ENCODE data around the gene WDR5. TPM values are rescaled to one million over a fixed set of nuclear protein-coding genes. Genes with fewer than 3 reads are reported as not detected.

The WDR5 gene
- total RNA-seq, 1 experiment from 2014 or later = 62.5 TPM

DNA sequence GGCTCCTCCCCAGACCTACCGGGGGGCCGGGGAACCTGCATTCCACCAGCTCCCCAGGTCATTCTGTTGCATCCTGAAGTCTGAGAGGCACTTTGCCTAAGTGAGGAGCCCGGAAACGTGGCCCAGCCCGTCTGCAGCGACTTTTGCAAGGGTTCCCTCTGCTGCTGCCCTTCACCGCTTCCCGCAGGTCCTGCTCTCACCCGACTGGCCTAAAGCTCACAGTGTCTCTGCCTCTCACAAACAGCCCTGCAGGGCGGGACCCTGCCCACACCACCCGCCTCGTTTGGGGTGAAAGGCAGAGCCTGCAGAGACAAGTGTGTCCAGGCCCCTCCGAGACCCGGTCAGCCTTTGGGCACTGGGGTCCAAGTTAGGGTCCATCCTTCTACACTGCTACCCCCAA, 9.5 kb upstream of the WDR5 start:
- H3K27ac Mint-ChIP-seq = no peak overlapping the region
- CTCF ChIA-PET = no interaction called here
- H3K36me3 Mint-ChIP-seq = no peaks in the 10 kb centered on the region
- ATAC-seq (no peak), DNase-seq (ENCODE audit: low spot score) (no peak)
- peaks cover 8% of the 10 kb centered on the region for H3K4me1 Mint-ChIP-seq
- no peaks in the 10 kb centered on the region for H3K9me3 Mint-ChIP-seq
- H3K27me3 Mint-ChIP-seq (ENCODE audit: low read depth) = no peaks in the 10 kb centered on the region; the same call in 1 of the 2 replicates
- no peak overlapping the region for H3K4me3 Mint-ChIP-seq
- POLR2A ChIA-PET = no interaction called here
- TF ChIP-seq PREB (CRISPR knock-in tag; IDR thresholded peaks at IDR 0.05; ENCODE audit: borderline replicate concordance) (no peak), NFYB (CRISPR knock-in tag; conservative IDR thresholded peaks at IDR 0.05; ENCODE audit: low read depth) (no peak), ZNF121 (CRISPR knock-in tag; IDR thresholded peaks at IDR 0.05) (no peak), TEAD1 (CRISPR knock-in tag; IDR thresholded peaks at IDR 0.05) (no peak), ZNF219 (CRISPR knock-in tag; IDR thresholded peaks at IDR 0.05; ENCODE audit: borderline replicate concordance) (no peak)

DNA sequence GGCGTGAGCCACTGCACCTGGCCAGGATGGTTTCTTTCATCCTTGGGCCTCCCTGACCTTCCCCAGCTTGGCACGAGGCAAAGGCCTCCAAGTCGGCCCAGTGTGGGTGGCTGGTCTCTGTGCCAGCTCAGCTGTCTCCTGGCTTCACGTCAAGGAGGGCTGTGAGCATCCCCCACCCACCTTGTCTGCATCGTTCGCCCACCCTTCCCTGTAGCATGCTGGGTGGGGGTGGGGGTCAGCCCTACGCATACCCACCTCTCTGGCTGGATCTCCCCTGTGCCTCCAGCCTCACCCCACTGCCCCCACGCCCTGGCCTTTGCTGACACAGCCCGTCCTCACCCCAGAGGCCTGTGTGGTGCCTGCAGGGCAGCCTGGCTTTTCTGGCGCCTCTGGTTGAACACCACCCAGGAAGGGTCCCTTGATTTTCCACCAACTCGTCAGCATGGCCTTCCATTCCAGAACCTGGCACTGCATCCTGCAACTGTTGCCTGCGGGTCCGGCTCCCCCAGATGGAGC, 8.8 kb upstream of the WDR5 start:
- no peak overlapping the region for H3K4me3 Mint-ChIP-seq
- TF ChIP-seq ZBTB21 (CRISPR knock-in tag; IDR thresholded peaks at IDR 0.05; ENCODE audit: borderline replicate concordance) (no peak), ZNF138 (CRISPR knock-in tag; conservative IDR thresholded peaks at IDR 0.05) (no peak), TP53 (CRISPR knock-in tag; IDR thresholded peaks at IDR 0.05) (no peak), CBFB (CRISPR knock-in tag; IDR thresholded peaks at IDR 0.05; ENCODE audit: low read depth) (no peak), RORB (CRISPR knock-in tag; IDR thresholded peaks at IDR 0.05) (no peak), ZMAT4 (CRISPR knock-in tag; IDR thresholded peaks at IDR 0.05) (no peak), GABPB1 (CRISPR knock-in tag; IDR thresholded peaks at IDR 0.05) (no peak), PRRX2 (CRISPR knock-in tag; IDR thresholded peaks at IDR 0.05) (no peak), TEAD4 (CRISPR knock-in tag; IDR thresholded peaks at IDR 0.05) (no peak), CREB1 (CRISPR knock-in tag; IDR thresholded peaks at IDR 0.05) (no peak), NR2C2 (CRISPR knock-in tag; IDR thresholded peaks at IDR 0.05) (no peak)
- no peaks in the 10 kb centered on the region; the same call in 1 of the 2 replicates for H3K27me3 Mint-ChIP-seq (ENCODE audit: low read depth)
- ATAC-seq = no peak
- POLR2A ChIA-PET = no interaction called here
- no peaks in the 10 kb centered on the region for H3K36me3 Mint-ChIP-seq
- no peaks in the 10 kb centered on the region for H3K9me3 Mint-ChIP-seq
- CTCF ChIA-PET = no interaction called here
- no peak for DNase-seq (ENCODE audit: low spot score)
- no peak overlapping the region for H3K27ac Mint-ChIP-seq
- peaks cover 15% of the 10 kb centered on the region for H3K4me1 Mint-ChIP-seq

DNA sequence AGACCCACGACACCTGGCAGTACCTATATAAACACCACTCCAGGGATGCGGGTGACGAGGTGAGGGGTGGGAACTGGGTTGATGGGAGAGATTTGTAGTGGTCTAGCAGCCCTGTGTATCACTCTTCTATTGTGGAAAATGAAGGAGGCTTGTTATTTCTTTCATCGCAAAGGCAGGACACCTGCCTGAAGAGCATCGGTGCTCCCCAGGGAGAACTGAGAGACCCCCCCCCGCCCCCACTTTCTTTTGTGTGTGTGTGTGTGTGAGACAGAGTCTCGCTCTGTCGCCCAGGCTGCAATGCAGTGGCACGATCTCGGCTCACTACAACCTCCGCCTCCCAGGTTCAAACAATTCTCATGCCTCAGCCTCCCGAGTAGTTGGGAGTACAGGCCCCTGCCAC, 8.3 kb upstream of the WDR5 start:
- Mint-ChIP-seq H3K9me3 (no peaks in the 10 kb centered on the region), H3K27ac (no peak overlapping the region), H3K4me3 (no peak overlapping the region), H3K36me3 (no peaks in the 10 kb centered on the region), H3K4me1 (peaks cover 17% of the 10 kb centered on the region), H3K27me3 (ENCODE audit: low read depth) (no peaks in the 10 kb centered on the region)
- ChIA-PET POLR2A (no interaction called here), CTCF (no interaction called here)
- DNase-seq (ENCODE audit: low spot score) = no peak
- ATAC-seq = no peak
- no peak for TF ChIP-seq CREB1 (CRISPR knock-in tag; IDR thresholded peaks at IDR 0.05)
- no peak for TF ChIP-seq ZNF423 (CRISPR knock-in tag; IDR thresholded peaks at IDR 0.05)
- TF ChIP-seq ZNF138 (CRISPR knock-in tag; conservative IDR thresholded peaks at IDR 0.05) = no peak
- no peak for TF ChIP-seq ZMAT4 (CRISPR knock-in tag; IDR thresholded peaks at IDR 0.05)
- TF ChIP-seq, protein P1, sequence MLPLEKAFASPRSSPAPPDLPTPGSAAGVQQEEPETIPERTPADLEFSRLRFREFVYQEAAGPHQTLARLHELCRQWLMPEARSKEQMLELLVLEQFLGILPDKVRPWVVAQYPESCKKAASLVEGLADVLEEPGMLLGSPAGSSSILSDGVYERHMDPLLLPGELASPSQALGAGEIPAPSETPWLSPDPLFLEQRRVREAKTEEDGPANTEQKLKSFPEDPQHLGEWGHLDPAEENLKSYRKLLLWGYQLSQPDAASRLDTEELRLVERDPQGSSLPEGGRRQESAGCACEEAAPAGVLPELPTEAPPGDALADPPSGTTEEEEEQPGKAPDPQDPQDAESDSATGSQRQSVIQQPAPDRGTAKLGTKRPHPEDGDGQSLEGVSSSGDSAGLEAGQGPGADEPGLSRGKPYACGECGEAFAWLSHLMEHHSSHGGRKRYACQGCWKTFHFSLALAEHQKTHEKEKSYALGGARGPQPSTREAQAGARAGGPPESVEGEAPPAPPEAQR (CRISPR knock-in tag; IDR thresholded peaks at IDR 0.05) = no peak
- no peak for TF ChIP-seq MXD4 (CRISPR knock-in tag; IDR thresholded peaks at IDR 0.05; ENCODE audit: borderline replicate concordance)
- TF ChIP-seq, protein P2, sequence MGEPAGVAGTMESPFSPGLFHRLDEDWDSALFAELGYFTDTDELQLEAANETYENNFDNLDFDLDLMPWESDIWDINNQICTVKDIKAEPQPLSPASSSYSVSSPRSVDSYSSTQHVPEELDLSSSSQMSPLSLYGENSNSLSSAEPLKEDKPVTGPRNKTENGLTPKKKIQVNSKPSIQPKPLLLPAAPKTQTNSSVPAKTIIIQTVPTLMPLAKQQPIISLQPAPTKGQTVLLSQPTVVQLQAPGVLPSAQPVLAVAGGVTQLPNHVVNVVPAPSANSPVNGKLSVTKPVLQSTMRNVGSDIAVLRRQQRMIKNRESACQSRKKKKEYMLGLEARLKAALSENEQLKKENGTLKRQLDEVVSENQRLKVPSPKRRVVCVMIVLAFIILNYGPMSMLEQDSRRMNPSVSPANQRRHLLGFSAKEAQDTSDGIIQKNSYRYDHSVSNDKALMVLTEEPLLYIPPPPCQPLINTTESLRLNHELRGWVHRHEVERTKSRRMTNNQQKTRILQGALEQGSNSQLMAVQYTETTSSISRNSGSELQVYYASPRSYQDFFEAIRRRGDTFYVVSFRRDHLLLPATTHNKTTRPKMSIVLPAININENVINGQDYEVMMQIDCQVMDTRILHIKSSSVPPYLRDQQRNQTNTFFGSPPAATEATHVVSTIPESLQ (CRISPR knock-in tag; IDR thresholded peaks at IDR 0.05) = no peak
- TF ChIP-seq TP53 (CRISPR knock-in tag; IDR thresholded peaks at IDR 0.05) = no peak
